Medulla oblongata (tissue), 1 donor: ENCODE results near the gene ACSBG1.
"Not testable (repeated sequence)": the region's sequence is repeated elsewhere in the genome, so short reads cannot be mapped to it uniquely, and the experiment has no call there.

Source experiments
- DNase-seq: peaks from one replicate; pipeline ENCODE4 v3.0.0-alpha.2; 2015; ENCODE audit errors: extremely low spot score

ACSBG1 gene

GRCh38 chr15:78168608-78169007, 65.8 kb downstream of the ACSBG1 start:
- no peak for DNase-seq

DNA sequence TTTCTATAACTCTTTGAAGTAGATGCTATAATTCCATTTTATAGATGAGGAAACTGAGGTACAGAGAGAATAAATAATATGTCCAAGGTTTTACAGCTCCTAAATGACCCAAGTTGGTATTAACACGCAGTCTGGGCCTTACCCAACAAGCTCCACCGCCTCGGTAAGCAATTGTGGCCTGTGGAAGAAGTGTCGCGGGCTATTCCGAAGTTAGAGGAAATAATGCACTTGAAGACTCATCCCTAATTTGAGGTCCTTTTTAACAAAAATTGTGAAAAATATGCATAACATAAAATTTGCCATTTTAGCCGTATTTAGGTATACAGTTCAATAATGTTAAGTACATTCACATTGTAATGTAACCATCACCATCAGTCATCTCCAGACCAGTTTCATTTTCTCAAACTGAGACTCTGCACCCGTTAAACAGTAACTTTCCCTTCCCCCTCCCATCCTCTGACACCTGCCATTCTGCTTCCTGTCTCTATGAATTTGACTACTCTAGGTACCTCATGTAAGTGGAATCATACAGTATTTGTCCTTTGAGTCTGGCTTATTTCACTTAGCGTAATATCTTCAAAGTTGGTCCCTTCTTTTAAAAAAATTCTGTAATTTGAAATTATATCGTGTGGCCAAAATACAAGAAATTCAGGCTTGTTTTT, 67.0 kb downstream of the ACSBG1 start:
- DNase-seq, result no peak

DNA sequence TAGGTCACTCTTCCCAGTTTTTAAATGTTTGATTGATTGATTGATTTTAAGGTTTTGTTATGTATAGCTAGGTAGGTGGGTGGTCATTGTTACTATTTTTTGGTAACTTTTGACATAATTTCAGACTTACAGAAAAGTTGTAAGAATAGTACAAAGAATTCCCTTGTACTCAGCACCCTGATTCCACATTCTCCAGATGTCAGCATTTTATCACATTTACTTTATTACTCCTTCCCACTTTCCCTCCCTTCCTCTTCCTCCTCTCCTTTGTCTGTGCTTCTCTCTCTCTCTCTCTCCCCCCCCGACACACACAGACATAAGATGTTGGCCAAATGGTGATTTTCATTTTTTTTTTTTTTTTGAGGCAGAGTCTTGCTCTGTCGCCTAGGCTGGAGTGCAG, 70.4 kb downstream of the ACSBG1 start:
- no peak for DNase-seq

DNA sequence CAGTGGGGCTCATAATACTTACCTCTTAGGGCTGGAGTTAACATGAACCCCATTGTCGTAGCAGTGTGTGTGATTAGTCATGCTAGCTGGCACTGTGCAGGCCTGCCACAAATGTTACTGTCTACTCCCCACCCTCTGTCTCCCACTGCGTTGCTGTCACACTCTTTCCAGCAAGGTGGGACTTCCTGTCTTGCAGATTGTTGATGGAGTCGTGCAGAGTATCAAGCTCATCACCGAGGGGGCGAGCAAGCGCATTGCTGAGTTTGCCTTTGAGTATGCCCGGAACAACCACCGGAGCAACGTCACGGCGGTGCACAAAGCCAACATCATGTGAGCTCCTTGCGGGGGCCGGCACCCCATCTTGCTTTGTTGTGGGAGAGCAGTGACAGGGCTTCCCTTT, 72.3 kb downstream of the ACSBG1 start:
- peak; percentile 58 for DNase-seq

- no peak for DNase-seq
These were observed 75.0 kb downstream of the ACSBG1 start for GRCh38 chr15:78159395-78159794.

GRCh38 chr15:78157203-78157602, 77.2 kb downstream of the ACSBG1 start:
- no peak for DNase-seq

GRCh38 chr15:78156653-78157052, 77.7 kb downstream of the ACSBG1 start:
- DNase-seq, result no peak

DNA sequence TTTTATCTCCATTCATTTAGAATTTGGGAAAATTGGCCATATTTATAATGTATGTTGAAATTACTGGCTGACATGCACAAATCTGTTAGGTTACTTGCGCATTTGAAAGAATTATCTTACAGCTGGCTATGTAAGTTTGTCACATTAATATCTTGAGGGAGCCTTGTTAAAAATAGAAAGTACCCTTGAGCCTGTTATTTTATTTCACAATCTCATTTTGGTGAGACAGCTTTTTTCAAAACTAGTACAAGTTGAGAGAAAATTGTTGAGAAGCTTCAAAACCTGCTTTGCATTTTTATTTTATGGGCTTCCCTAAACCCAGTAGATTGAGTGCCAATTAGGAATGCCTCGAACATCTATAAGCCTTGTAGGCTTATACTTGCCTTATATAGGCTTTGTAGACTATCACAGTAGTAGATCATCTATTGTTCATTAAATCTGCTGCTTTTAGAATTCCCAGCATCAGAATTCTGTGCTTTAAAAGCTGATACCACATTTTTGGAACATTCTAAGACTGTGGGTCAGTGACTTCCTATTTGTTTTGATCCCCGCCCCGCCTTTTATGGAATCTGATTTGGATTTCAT, 78.9 kb downstream of the ACSBG1 start:
- no peak for DNase-seq

GRCh38 chr15:78154955-78155354, 79.4 kb downstream of the ACSBG1 start:
- no peak for DNase-seq

GRCh38 chr15:78151075-78151474, 83.3 kb downstream of the ACSBG1 start:
- DNase-seq, result not testable (repeated sequence)

GRCh38 chr15:78149805-78150751, 84.3 kb downstream of the ACSBG1 start:
- DNase-seq, result peak; percentile 31

DNA sequence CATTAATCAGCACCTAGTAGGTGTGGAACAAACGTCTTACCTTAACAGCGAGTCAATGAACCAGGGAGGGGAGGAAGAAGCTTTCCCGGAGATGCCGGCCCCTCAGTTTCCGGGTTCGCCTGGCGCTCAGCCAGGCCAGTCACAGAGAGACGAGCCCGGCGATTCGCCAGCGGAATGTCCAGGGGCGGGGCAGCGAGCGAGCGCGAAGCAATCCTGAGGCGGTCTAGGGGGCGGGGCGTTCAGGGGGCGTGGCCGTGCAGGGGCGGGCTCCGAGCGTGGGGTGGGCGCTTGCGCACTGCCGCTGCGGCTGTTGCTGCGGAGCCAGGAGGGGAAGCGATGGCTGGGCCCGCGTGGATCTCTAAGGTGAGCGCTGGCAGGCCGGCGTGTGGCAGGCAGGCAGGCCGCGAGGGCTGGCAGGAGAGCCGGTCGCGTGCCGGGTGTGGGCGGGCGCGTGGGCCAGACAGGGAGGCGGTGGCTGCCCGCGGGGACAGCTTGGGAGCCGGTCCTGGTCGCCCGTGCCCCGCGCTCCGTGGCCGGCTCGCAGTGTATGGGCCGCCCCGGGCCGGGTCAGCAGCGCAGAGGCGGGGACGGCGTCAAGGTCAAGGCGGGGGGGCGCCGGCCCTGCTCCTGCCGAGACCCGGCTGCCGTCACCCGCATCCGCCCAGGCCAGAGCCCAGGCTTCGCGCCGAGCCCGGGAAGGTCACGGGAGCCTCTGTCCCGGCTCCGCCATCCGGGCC, 85.1 kb downstream of the ACSBG1 start, which contains the start of gene IDH3A:
TSS of gene IDH3A (plus strand) at position 295 of the 737 bp plus-strand sequence. CDS start at position 337, 42 bp downstream.
- DNase-seq, result peak; percentile 98

DNA sequence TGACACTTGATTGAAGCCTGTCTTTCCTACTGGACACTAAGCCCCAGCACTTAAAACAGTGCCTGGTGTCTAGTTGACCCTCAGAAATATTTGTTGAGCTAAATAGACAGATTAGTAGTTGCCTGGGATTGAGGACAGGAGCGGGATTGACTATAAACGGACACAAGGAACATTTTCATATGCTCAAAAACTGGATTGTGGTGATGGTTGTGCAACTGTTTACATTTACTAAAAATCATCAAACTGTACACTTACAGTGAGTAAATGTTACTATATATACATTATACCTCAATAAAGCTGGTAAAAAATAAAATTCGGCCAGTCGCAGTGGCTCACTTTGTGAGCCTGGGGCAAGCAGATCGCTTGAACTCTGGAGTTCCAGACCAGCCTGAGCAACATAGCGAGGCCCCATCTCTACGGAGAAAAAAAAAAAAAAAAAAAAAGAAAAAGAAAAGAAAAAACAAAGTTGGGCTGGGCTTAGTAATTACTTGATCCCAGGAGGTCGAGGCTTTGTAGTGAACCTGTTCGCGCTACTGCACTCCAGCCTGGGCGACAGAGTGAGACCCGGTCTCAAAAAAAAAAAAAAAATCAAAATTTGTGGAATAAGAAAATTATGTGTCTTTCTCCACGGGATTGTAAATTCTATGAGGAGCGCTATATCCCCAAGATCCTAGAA, 85.8 kb downstream of the ACSBG1 start:
- DNase-seq, result no peak

GRCh38 chr15:78147566-78147965, 86.8 kb downstream of the ACSBG1 start:
- DNase-seq, result no peak

DNA sequence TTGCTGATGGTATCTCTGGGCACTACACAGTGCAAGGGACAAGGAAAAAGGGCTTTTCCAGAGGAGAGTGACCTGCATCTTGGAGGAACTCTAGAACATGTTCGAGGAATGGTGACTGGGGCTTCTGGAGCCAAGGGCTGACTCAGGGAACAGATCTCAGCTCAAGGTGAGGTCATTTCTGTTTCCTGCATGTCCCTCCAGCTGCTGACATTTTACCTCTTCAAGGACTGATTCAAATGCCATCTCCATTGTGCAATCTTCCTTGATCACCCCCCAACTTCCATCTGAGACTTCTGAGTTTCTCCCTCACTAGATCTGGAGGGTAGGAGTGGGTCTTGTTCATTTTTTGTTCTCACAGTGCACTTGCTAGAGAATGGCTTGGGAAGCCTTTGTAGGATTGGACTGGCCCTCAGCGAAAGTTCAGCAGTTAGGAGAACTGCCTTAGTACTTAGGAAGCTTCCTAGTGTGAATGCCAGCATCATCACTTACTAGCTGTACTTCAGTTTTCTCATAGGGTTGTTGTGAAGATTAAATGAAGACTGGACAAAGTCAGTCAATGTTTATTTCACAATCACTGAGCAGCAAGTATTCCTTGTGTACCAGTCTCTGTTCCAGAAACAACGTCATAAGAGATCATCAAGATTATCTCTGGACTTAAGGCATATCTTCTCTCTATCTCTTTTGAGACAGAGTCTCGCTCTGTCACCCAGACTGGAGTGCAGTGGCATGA, 87.8 kb downstream of the ACSBG1 start:
- DNase-seq, result no peak

GRCh38 chr15:78142332-78142731, 92.0 kb downstream of the ACSBG1 start:
- DNase-seq, result no peak

GRCh38 chr15:78140292-78140691, 94.1 kb downstream of the ACSBG1 start:
- no peak for DNase-seq

DNA sequence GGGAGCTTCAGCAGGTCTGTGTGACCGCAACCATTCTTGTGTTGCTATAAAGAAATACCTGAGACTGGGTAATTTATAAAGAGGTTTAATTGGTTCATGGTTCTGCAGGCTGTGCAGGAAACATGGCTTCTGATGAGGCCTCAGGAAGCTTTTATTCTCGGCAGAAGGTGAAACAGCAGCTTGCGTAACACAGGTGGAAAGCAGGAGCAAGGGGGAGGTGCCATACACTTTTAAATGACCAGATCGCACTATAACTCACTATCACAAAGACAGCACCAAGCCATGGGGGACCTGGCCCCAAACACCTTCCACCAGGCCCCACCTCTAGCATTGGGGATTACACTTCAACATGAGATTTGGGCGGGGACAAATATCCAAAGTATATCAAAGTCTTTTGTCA, 94.8 kb downstream of the ACSBG1 start:
- no peak for DNase-seq

DNA sequence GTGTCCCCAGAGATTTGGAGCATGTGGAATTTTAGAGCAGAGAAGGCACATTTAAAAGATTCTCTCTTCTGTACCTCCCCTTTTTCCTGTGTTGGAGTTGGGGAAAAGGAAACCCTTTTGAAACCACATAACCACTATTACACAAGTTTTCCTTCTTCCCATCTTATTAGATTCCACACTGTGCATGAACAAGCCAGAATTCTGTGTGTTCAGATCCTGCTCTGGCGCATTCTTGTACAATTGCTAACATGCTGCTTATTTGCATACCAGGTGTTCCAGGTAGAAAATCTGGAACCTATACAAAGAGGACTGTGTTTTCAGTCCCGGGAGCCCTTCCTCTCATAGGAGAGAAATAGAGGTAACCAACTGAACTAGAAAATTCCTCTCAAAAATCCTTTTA, 100.6 kb downstream of the ACSBG1 start:
- DNase-seq, result no peak

- DNase-seq, result peak; percentile 64
These were observed 102.9 kb downstream of the ACSBG1 start, which contains the start of gene CIB2 for GRCh38 chr15:78131295-78132061. Gene CIB2, minus strand, starts transcription at chr15:78131445. Its CDS starts 230 bp downstream, at chr15:78131215.
